22Rv1 (cell line): ENCODE measurements around the gene PRSS48.

Experiments
- CTCF ChIP-seq: fragments of 450-650 bp; IDR thresholded peaks from 2 replicates; pipeline ENCODE4 v1.5.1; 2017; ENCODE audit warnings: mild to moderate bottlenecking
- ZFX ChIP-seq: fragments of 450-650 bp; IDR thresholded peaks from 2 replicates; pipeline ENCODE4 v1.6.1; 2017; ENCODE audit warnings: antibody characterized with exemption, borderline replicate concordance

DNA sequence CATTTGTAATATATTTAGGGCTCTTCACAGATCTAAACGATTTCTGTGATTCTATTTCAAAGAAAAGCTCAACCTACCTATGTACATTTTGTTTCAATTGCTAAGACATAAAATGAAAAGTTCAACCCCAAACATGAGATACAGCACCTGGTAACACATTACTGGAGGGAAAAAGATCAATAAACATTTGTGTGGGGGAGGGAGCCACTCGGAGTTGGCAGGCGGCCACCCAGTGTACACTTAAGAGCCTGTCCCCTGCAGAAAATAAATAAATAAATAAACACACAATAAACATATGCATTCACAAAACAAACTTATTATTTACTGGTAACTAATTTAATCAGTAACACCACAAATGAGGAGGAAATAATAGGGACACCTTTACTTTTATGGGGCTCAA is 19.3 kb downstream of the PRSS48 start:
- TF ChIP-seq CTCF = no peak
- TF ChIP-seq ZFX = no peak
